ENCODE results near the gene NR3C1. TPM values are rescaled to one million over a fixed set of nuclear protein-coding genes. Genes with fewer than 3 reads are reported as not detected.

The NR3C1 gene
- polyA plus RNA-seq, 6 donors from 2014 or later: 87.7 to 150 (median 106) TPM

DNA sequence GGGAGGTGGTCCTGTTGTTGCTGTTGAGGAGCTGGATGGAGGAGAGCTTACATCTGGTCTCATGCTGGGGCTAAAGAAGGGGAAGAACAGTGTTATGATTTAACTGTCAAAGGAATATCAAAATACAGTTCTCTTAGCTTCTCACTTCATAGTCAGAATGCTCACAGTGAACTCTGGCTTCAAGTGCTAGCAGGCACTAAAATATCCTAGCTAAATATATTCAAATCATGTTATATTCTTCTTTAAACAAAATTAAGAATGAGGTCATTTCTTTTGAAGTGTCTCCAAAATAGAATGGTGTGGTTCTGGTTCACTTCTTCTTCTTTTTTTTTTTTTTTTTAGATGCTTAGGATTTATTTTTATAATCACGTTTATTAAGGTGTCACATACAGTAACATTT is 89.4 kb downstream of the NR3C1 start:
- peaks cover 33 to 45% (median 44%) of the 10 kb centered on the region in 3 donors for H3K4me1 Mint-ChIP-seq
- ATAC-seq (ENCODE audit: low read depth in 2 of 2) (peak; percentile 20 to 27), DNase-seq (no peak)
- peak overlapping the region in 6 of 8 donors; percentile 16 to 85 (median 66) for H3K4me3 Mint-ChIP-seq
- peak overlapping the region in 5 of 6 donors; percentile 79 to 94 (median 85) for H3K27ac Mint-ChIP-seq
- peaks cover 15 to 32% of the 10 kb centered on the region in 2 donors for H3K36me3 Mint-ChIP-seq
- no peaks in the 10 kb centered on the region for H3K27me3 Mint-ChIP-seq
- H3K9me3 Mint-ChIP-seq: no peaks in the 10 kb centered on the region

DNA sequence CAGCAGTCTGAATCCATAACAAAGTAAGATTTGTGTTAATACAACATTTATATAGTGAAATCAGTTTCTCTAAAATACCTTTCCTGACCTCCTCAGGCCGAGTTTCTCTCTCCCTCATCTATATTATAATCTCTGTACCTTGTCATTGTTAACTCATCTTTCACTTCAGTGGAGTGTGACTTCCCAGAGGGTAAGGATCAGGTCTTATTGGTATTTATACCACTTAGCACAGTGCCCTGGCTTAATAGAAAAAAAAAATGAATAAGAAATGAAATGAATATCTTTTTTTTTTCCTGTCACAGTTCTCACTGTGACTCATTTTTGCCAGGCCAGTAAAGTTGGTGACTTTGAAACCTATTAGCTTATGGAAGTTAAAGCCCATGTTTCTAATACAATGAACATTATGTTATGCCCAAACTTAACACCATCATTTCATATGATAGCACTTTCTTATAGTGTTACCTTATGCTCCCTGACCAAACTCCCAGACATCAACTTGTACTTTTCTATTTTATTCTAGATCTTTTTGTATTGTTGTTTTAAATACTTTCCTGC is 90.1 kb downstream of the NR3C1 start:
- DNase-seq: no peak
- H3K27me3 Mint-ChIP-seq: no peaks in the 10 kb centered on the region
- H3K4me3 Mint-ChIP-seq: peak overlapping the region in 6 of 8 donors; percentile 13 to 85 (median 60)
- peaks cover 21 to 39% of the 10 kb centered on the region in 2 donors for H3K36me3 Mint-ChIP-seq
- peak overlapping the region; percentile 15 to 94 (median 83) for H3K27ac Mint-ChIP-seq
- ATAC-seq (ENCODE audit: low read depth in 2 of 2): no peak
- no peaks in the 10 kb centered on the region for H3K9me3 Mint-ChIP-seq
- H3K4me1 Mint-ChIP-seq: peaks cover 33 to 45% (median 43%) of the 10 kb centered on the region in 3 donors

DNA sequence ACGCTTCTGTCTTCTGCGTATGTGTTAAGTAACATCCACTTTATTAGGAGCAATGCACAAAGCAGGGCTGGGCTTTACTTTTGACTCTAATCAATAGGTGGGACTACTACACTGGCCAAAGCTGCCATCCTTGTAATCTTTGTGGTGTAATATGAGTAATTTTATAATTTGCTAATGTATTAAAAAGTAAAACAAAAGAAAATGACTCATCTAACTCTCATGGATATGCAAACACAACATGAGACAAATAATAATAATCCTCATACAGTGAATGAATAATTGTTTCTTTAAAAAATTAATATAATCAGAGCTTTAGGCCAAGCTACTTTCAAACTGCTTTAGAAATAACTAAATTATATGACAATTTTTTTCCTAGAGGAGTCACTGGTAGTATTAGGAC is 90.7 kb downstream of the NR3C1 start:
- no peaks in the 10 kb centered on the region for H3K27me3 Mint-ChIP-seq
- DNase-seq: no peak
- peaks cover 24 to 41% of the 10 kb centered on the region in 2 donors for H3K36me3 Mint-ChIP-seq
- no peak for ATAC-seq (ENCODE audit: low read depth in 2 of 2)
- peaks cover 33 to 45% (median 43%) of the 10 kb centered on the region in 3 donors for H3K4me1 Mint-ChIP-seq
- H3K9me3 Mint-ChIP-seq: no peaks in the 10 kb centered on the region
- peak overlapping the region in 1 of 6 donors; percentile 16 for H3K27ac Mint-ChIP-seq
- H3K4me3 Mint-ChIP-seq: peak overlapping the region in 1 of 8 donors; percentile 8

DNA sequence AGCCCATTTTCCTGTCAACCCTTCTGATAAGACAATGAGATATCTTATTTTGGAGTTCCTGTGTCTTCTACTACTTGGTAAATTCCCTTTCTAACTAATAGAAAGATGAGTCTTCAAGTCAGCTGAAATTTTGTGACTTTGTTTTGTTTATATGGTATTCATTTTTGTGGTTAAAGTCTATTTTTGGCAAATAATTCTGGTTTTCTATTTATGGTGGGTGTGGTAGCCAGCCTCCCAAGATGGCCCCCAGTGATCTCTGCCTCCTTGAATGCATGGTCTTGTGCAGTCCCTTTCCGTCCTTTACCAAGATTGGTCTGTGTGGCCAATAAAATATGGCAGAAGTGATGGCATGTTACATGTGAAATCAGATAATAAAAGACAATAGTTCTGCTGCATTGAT is 91.5 kb downstream of the NR3C1 start:
- DNase-seq (no peak), ATAC-seq (ENCODE audit: low read depth in 2 of 2) (no peak)
- Mint-ChIP-seq H3K36me3 (peaks cover 31 to 48% of the 10 kb centered on the region in 2 donors), H3K9me3 (no peaks in the 10 kb centered on the region), H3K4me1 (peaks cover 26 to 41% (median 39%) of the 10 kb centered on the region in 3 donors), H3K27ac (peak overlapping the region in 1 of 6 donors; percentile 64), H3K4me3 (no peak overlapping the region), H3K27me3 (no peaks in the 10 kb centered on the region)

DNA sequence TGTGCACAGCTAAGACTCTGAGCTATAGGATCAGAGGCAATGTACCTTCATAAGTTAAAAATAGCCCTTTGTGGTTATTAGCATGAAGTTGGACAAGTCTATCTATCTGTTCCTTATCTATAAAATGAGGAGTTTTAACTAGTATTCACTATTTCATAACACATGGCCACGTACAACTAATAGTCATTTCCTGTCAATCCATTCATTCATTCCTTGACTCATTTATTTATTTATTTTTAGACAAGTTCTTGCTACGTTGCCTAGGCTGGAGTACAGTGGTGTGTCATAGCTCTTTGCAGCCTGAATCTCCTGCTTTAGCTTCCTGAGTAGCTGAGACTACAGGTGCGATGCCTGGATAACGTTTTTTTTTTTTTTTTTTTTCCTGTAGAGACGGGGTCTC is 92.1 kb downstream of the NR3C1 start:
- H3K27me3 Mint-ChIP-seq: no peaks in the 10 kb centered on the region
- no peaks in the 10 kb centered on the region for H3K9me3 Mint-ChIP-seq
- H3K27ac Mint-ChIP-seq: peak overlapping the region in 1 of 6 donors; percentile 64
- no peak overlapping the region for H3K4me3 Mint-ChIP-seq
- H3K4me1 Mint-ChIP-seq: peaks cover 25 to 36% (median 34%) of the 10 kb centered on the region in 3 donors
- ATAC-seq (ENCODE audit: low read depth in 2 of 2) (no peak), DNase-seq (no peak)
- H3K36me3 Mint-ChIP-seq: peaks cover 31 to 48% of the 10 kb centered on the region in 2 donors

DNA sequence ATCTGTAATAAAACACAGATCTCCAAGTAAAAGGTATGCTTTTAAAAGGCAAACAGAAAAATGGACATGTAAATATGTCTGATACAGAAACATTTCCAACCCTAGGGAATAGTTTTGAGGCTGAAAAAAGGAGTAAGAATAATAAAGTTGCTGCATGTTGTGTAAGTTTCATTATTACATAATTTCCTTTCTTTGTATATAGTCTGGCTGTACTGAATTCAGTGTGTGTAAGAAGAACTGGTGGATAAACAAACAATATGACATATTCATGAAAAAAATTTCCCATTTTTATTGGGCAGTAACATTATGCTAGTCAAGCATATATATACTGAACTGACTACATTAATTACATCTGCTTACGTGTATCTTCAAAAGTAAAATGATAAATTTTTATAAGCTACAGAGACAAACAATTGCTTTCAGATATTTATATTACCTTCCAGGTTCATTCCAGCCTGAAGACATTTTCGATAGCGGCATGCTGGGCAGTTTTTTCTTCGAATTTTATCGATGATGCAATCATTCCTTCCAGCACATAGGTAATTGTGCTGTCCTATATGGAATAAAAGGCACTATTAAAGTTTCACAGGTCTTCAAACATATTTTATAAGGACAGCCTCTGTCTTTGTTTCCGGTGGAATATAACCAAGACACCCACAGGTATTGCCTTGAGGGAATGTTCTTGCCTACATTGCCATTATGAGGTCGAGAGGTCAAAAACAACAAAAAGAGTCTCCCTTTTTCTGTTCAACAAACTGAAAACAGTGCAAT is 93.6 kb downstream of the NR3C1 start:
- peak overlapping the region in 1 of 6 donors; percentile 14 for H3K27ac Mint-ChIP-seq
- H3K36me3 Mint-ChIP-seq: peaks cover 44 to 62% of the 10 kb centered on the region in 2 donors
- ATAC-seq (ENCODE audit: low read depth in 2 of 2): no peak
- peaks cover 26 to 31% (median 29%) of the 10 kb centered on the region in 3 donors for H3K4me1 Mint-ChIP-seq
- DNase-seq: no peak
- no peaks in the 10 kb centered on the region for H3K27me3 Mint-ChIP-seq
- no peak overlapping the region for H3K4me3 Mint-ChIP-seq
- H3K9me3 Mint-ChIP-seq: peaks cover 0 to 4% (median 0%) of the 10 kb centered on the region in 7 donors

DNA sequence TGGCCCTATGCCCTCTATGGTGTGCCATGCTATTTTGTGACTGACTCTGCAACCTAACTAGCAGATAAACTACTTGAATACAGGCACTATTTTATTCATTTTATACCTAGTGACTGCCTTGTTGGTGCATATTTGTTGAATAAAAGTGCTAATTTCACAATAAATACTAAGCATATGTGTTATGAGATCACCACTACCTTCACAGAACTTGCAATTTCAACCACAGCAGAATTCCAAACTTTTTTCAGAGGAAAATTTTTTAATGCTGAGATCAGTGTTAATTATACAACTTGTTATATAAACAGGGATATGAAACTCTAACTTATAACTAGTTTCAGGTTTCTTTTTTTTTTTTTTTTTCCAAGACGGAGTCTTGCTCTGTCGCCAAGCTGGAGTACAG is 94.8 kb downstream of the NR3C1 start:
- peak overlapping the region in 2 of 6 donors; percentile 39 to 50 for H3K27ac Mint-ChIP-seq
- peaks cover 15 to 31% (median 22%) of the 10 kb centered on the region in 3 donors for H3K4me1 Mint-ChIP-seq
- no peak overlapping the region for H3K4me3 Mint-ChIP-seq
- peaks cover 0 to 6% (median 0%) of the 10 kb centered on the region in 7 donors for H3K9me3 Mint-ChIP-seq
- H3K27me3 Mint-ChIP-seq: no peaks in the 10 kb centered on the region
- H3K36me3 Mint-ChIP-seq: peaks cover 48 to 65% of the 10 kb centered on the region in 2 donors
- ATAC-seq (ENCODE audit: low read depth in 2 of 2): no peak
- DNase-seq: no peak

DNA sequence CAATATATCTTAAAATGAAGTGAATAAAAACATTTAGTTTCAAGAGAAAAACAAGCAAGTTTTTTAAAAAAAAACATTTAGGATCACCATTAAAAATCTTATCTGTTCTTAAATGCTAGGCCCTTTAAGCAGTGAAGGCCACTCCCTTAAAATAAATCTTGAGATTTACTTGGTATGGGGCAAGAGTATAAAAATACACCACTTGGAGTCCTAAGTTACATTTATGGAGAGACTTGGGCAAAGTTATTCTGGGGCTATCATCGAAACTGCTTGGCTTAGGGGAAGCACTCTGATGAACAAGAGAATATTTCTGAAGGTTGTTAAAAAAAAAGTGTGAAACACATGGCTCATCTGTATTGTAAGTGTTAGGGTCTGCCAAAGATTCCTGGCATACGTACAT is 97.4 kb downstream of the NR3C1 start:
- Mint-ChIP-seq H3K27ac (no peak overlapping the region), H3K36me3 (peaks cover 32 to 49% of the 10 kb centered on the region in 2 donors), H3K9me3 (peaks cover 0 to 6% (median 0%) of the 10 kb centered on the region in 7 donors), H3K4me1 (peaks cover 10 to 29% (median 18%) of the 10 kb centered on the region in 3 donors), H3K27me3 (no peaks in the 10 kb centered on the region), H3K4me3 (no peak overlapping the region)
- ATAC-seq (ENCODE audit: low read depth in 2 of 2) (no peak), DNase-seq (no peak)

DNA sequence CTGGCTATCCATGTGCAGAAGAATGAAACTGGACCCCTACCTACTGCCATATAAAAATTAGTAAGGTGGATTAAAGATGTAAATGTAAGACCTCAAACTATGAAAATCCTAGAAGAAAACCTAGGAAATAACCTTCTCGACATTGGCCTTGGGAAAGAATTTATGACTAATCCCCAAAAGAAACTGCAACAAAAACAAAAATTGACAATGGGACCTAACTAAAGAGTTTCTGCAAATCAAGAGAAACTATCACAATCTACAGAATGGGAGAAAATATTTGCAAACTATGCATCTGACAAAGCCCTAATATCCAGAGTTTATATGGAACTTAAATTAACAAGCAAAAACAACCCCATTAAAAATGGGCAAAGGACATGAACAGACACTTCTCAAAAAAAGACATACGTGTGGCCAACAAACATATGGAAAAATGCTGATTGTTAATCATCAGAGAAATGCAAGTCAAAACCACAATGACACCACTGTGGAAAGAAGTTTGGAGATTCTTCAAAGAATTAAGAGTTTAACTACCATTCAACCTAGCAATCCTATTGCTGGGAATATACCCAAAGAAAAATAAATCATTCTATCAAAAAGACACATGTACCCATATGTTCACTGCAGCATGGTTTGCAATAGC is 98.5 kb downstream of the NR3C1 start:
- no peaks in the 10 kb centered on the region for H3K27me3 Mint-ChIP-seq
- peaks cover 10 to 29% (median 18%) of the 10 kb centered on the region in 3 donors for H3K4me1 Mint-ChIP-seq
- ATAC-seq (ENCODE audit: low read depth in 2 of 2) (no peak), DNase-seq (no peak)
- H3K27ac Mint-ChIP-seq: no peak overlapping the region
- peaks cover 0 to 6% (median 0%) of the 10 kb centered on the region in 7 donors for H3K9me3 Mint-ChIP-seq
- H3K36me3 Mint-ChIP-seq: peaks cover 32 to 49% of the 10 kb centered on the region in 2 donors
- peak overlapping the region in 1 of 8 donors; percentile 1 for H3K4me3 Mint-ChIP-seq

DNA sequence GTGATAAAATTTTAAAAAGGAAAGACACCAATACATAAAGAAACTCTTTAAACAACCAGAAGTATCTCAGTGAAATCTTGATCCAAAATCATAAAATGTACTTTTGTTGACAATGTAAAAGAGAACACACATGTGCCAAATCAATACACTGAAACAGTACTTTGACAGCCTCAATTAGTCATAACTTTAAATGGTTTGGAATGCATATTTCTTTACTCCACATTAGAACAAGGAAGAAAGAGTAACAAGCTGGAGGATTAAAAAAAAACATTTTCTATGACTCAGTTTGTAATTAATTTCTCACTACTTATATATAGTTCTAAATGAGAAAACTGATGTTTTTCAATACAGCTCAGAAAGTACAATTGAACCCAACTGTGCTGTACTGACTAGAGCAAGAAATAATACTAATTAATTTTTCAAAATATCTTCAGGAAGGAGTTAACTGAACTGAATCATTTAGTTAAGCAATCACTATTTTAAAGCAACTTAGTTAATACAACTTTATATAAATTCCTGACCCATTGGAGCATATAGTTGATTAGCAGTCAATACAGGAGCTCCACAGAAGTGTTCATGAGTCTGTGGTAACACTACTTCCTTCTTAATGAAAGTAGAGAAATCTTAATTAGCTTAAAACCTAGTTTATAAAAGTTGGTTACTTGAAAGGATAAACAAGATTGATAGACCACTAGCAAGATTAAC is 101.0 kb downstream of the NR3C1 start:
- Mint-ChIP-seq H3K9me3 (peaks cover 0 to 6% (median 0%) of the 10 kb centered on the region in 7 donors), H3K27ac (peak overlapping the region in 4 of 6 donors; percentile 56 to 79 (median 64)), H3K4me3 (no peak overlapping the region), H3K4me1 (peaks cover 16 to 39% (median 22%) of the 10 kb centered on the region in 3 donors), H3K36me3 (peaks cover 34 to 38% of the 10 kb centered on the region in 2 donors), H3K27me3 (no peaks in the 10 kb centered on the region)
- ATAC-seq (ENCODE audit: low read depth in 2 of 2): no peak
- no peak for DNase-seq

DNA sequence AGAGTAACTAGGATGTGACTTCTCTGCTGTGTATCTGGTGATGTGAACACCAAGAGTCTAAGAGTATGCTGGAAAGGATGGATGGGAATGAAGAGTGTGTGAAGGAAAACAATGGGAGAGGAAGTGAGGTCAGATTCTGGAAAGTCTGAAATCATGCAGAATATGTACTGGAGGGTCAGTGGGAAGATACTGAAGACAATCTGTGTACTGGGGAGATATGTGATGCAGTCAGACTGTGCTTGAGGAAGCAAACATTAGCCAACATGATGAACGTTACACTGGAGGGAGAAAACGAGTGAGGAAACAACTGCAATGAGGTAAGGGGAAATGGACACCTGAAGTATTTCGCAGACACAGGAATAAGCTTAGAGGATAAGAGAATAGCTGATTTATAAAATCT is 105.7 kb downstream of the NR3C1 start:
- Mint-ChIP-seq H3K9me3 (no peaks in the 10 kb centered on the region), H3K27ac (peak overlapping the region in 3 of 6 donors; percentile 3 to 64 (median 22)), H3K4me3 (no peak overlapping the region), H3K4me1 (peaks cover 6 to 19% (median 9%) of the 10 kb centered on the region in 3 donors), H3K27me3 (no peaks in the 10 kb centered on the region), H3K36me3 (peaks cover 27 to 31% of the 10 kb centered on the region in 2 donors)
- DNase-seq: no peak
- no peak for ATAC-seq (ENCODE audit: low read depth in 2 of 2)

DNA sequence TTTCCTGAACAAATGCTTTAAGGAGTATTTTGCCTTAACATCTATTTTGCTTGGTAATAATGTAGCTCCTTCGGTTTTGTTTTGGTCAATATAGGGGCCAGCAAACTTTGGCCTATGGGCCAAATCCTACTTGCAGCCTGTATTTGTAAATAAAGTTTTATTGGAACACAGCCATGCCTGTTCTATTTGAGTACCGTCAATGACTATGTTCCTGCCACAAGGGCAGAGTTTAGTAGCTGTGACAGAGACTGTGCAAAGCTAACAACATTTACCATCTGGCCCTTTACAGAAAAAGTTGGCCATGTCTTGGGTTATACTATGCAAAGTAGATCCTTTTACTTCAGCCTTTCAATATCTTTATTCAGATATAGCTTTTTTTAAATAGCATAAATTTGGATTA is 113.4 kb downstream of the NR3C1 start:
- H3K36me3 Mint-ChIP-seq: peaks cover 33 to 36% of the 10 kb centered on the region in 2 donors
- no peak overlapping the region for H3K27ac Mint-ChIP-seq
- H3K4me3 Mint-ChIP-seq: no peak overlapping the region
- DNase-seq (no peak), ATAC-seq (ENCODE audit: low read depth in 2 of 2) (no peak)
- H3K27me3 Mint-ChIP-seq: no peaks in the 10 kb centered on the region
- H3K9me3 Mint-ChIP-seq: no peaks in the 10 kb centered on the region
- H3K4me1 Mint-ChIP-seq: peaks cover 13 to 47% (median 31%) of the 10 kb centered on the region in 3 donors

DNA sequence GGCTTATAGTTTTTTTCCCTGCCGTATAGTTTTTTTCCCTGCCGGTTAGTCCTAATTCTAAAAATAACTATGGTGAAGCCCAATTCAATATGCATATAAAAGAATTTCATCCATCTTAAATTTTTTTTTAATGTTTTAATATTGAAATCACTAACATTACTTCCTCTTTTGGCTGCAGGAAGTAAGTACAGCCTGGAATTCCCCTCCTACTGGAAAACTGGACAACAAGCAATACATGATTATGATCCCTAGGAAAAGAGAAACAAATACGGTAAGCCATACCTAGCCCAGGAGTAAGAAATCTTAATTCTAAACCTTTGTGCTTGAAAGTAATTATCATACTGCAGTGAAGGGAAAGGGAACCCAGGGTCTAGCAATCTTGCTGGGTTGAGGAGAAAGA is 119.0 kb downstream of the NR3C1 start:
- Mint-ChIP-seq H3K27me3 (no peaks in the 10 kb centered on the region), H3K9me3 (peaks cover 0 to 5% (median 0%) of the 10 kb centered on the region in 7 donors), H3K27ac (peak overlapping the region in 5 of 6 donors; percentile 13 to 76 (median 50)), H3K4me1 (peaks cover 31 to 64% (median 36%) of the 10 kb centered on the region in 3 donors), H3K36me3 (peaks cover 14 to 40% of the 10 kb centered on the region in 2 donors), H3K4me3 (peak overlapping the region in 4 of 8 donors; percentile 10 to 47 (median 30))
- DNase-seq (peak; percentile 17), ATAC-seq (ENCODE audit: low read depth in 2 of 2) (peak in 1 of 2 donors; percentile 61)

Data from naive B cell (primary cell).